HepG2 (cell line): ENCODE results near the gene GRIK4. TPM values are rescaled to one million over a fixed set of nuclear protein-coding genes. Genes with fewer than 3 reads are reported as not detected.

Source experiments
- ZNF446 ChIP-seq: sonication (generic); formaldehyde crosslinking; IDR thresholded peaks from 2 replicates; pipeline ENCODE4 v1.5.0; 2020; ENCODE audit warnings: mild to moderate bottlenecking, missing genetic modification reagents
- polyA plus RNA-seq, 8 experiments: library from polyadenylated mRNA; depleted of rRNA in 3 of 8; stranded (reverse) in 7 of 8; unstranded in 1 of 8; fragments of >200 nt; fragmentation: Illumina TruSeq in 4 of 8; extraction: Trizol in 4 of 8; gene quantifications; 2 replicates each; pipeline versions ENCODE4 v1.2.1 to v1.2.3, GENCODE V29; 2011 to 2016; ENCODE audit warnings: low read depth in 4 of 8, missing spikeins in 1 of 8, mixed read lengths in 1 of 8; ENCODE audit not compliant: insufficient read depth in 1 of 8
- total RNA-seq, 5 experiments: library from RNA; depleted of rRNA; stranded (reverse); fragments of >200 nt; fragmentation: Illumina TruSeq; extraction: Trizol; gene quantifications; 2 replicates each; pipeline ENCODE4 v1.2.3, GENCODE V29; 2016; ENCODE audit warnings: low read depth in 1 of 5
- TF ChIP-seq, protein P1 (sequence below): sonication (generic); formaldehyde crosslinking; IDR thresholded peaks from 2 replicates; pipeline ENCODE4 v1.5.1; 2020; ENCODE audit warnings: mild to moderate bottlenecking, missing genetic modification reagents, moderate library complexity
- TF ChIP-seq, protein P2 (sequence below): sonication (generic); formaldehyde crosslinking; IDR thresholded peaks from 2 replicates; pipeline ENCODE4 v1.5.1; 2020; ENCODE audit warnings: mild to moderate bottlenecking, missing genetic modification reagents, borderline replicate concordance
- TF ChIP-seq, protein P3 (sequence below): sonication (generic); formaldehyde crosslinking; IDR thresholded peaks from 2 replicates; pipeline ENCODE4 v1.5.0; 2020; ENCODE audit warnings: mild to moderate bottlenecking, missing genetic modification reagents, moderate library complexity

GRIK4 gene
- total and polyA plus RNA-seq, 2 of the 13 experiments (the other 11 are each of a cell fraction or from before 2014, with no cell fraction given), result 0.04 to 0.07 TPM

DNA sequence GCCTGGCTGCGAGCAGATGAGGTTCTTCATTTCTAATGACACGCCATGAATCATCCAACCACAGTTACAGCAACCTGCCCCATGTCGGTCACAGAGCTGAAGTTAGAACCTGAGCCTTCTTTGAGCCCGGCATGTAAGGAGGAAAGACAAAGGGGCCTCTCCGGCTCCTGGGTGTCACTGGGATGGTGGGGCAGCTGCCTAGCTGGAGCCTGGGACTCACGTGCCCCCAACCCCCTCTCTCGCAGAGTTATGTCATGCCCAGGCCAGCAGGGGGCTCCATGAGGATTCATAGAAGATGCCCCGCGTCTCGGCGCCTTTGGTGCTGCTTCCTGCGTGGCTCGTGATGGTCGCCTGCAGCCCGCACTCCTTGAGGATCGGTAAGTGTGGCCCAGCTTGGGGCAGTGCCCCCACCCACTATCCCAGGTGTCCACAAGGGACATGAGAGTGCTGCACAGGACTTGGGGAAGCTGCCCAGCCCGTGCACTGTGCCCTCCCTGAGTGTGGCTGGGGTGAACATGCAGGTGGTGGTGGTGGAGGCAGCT, 148.5 kb downstream of the GRIK4 start (continued):
- TF ChIP-seq, protein P1, sequence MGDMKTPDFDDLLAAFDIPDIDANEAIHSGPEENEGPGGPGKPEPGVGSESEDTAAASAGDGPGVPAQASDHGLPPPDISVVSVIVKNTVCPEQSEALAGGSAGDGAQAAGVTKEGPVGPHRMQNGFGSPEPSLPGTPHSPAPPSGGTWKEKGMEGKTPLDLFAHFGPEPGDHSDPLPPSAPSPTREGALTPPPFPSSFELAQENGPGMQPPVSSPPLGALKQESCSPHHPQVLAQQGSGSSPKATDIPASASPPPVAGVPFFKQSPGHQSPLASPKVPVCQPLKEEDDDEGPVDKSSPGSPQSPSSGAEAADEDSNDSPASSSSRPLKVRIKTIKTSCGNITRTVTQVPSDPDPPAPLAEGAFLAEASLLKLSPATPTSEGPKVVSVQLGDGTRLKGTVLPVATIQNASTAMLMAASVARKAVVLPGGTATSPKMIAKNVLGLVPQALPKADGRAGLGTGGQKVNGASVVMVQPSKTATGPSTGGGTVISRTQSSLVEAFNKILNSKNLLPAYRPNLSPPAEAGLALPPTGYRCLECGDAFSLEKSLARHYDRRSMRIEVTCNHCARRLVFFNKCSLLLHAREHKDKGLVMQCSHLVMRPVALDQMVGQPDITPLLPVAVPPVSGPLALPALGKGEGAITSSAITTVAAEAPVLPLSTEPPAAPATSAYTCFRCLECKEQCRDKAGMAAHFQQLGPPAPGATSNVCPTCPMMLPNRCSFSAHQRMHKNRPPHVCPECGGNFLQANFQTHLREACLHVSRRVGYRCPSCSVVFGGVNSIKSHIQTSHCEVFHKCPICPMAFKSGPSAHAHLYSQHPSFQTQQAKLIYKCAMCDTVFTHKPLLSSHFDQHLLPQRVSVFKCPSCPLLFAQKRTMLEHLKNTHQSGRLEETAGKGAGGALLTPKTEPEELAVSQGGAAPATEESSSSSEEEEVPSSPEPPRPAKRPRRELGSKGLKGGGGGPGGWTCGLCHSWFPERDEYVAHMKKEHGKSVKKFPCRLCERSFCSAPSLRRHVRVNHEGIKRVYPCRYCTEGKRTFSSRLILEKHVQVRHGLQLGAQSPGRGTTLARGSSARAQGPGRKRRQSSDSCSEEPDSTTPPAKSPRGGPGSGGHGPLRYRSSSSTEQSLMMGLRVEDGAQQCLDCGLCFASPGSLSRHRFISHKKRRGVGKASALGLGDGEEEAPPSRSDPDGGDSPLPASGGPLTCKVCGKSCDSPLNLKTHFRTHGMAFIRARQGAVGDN (CRISPR knock-in tag), result peak; percentile 33; the same call in 1 of the 2 replicates
- TF ChIP-seq, protein P2, sequence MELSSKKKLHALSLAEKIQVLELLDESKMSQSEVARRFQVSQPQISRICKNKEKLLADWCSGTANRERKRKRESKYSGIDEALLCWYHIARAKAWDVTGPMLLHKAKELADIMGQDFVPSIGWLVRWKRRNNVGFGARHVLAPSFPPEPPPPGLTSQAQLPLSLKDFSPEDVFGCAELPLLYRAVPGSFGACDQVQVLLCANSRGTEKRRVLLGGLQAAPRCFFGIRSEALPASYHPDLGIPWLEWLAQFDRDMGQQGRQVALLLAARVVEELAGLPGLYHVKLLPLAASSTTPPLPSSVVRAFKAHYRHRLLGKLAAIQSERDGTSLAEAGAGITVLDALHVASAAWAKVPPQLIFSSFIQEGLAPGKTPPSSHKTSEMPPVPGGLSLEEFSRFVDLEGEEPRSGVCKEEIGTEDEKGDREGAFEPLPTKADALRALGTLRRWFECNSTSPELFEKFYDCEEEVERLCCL (CRISPR knock-in tag), result no peak
- no peak for TF ChIP-seq ZNF446 (CRISPR knock-in tag)
- TF ChIP-seq, protein P3, sequence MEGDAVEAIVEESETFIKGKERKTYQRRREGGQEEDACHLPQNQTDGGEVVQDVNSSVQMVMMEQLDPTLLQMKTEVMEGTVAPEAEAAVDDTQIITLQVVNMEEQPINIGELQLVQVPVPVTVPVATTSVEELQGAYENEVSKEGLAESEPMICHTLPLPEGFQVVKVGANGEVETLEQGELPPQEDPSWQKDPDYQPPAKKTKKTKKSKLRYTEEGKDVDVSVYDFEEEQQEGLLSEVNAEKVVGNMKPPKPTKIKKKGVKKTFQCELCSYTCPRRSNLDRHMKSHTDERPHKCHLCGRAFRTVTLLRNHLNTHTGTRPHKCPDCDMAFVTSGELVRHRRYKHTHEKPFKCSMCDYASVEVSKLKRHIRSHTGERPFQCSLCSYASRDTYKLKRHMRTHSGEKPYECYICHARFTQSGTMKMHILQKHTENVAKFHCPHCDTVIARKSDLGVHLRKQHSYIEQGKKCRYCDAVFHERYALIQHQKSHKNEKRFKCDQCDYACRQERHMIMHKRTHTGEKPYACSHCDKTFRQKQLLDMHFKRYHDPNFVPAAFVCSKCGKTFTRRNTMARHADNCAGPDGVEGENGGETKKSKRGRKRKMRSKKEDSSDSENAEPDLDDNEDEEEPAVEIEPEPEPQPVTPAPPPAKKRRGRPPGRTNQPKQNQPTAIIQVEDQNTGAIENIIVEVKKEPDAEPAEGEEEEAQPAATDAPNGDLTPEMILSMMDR (CRISPR knock-in tag), result peak; percentile 74
